ENCODE results near the gene RNF114. TPM values are rescaled to one million over a fixed set of nuclear protein-coding genes. Genes with fewer than 3 reads are reported as not detected.
"Not testable (repeated sequence)": the region's sequence is repeated elsewhere in the genome, so short reads cannot be mapped to it uniquely, and the experiment has no call there.

RNF114 gene
- total RNA-seq, 3 donors from 2014 or later = 81.3 to 89.0 (median 88.2) TPM

- ATAC-seq = peak; percentile 31
- intact Hi-C loops (cut with DNase I, micrococcal nuclease) = no loop called here
- H3K4me1 ChIP-seq (ENCODE audit: low read depth) = no peaks in the 10 kb centered on the region
Observed at GRCh38 chr20:49990271-49990720, 54.1 kb downstream of the RNF114 start.

GRCh38 chr20:49993301-49993751, 57.1 kb downstream of the RNF114 start:
- no peak for DNase-seq
- intact Hi-C loops (cut with DNase I, micrococcal nuclease) = no loop called here
- no peak overlapping the region for H3K4me3 ChIP-seq
- H3K4me1 ChIP-seq (ENCODE audit: low read depth) = no peaks in the 10 kb centered on the region
- TF ChIP-seq CTCF (IDR thresholded peaks at IDR 0.05) = no peak
- ATAC-seq = no peak
- H3K9me3 ChIP-seq = no peaks in the 10 kb centered on the region
- H3K36me3 ChIP-seq (ENCODE audit: low read depth) = no peaks in the 10 kb centered on the region

More at GRCh38 chr20:49990271-49990720, 54.1 kb downstream of the RNF114 start:
- no peak for TF ChIP-seq CTCF (IDR thresholded peaks at IDR 0.05)
- DNase-seq = no peak
- H3K9me3 ChIP-seq = no peaks in the 10 kb centered on the region
- H3K4me3 ChIP-seq = no peak overlapping the region
- H3K36me3 ChIP-seq (ENCODE audit: low read depth) = no peaks in the 10 kb centered on the region

GRCh38 chr20:49995586-49995985, 59.4 kb downstream of the RNF114 start:
- intact Hi-C loops (cut with DNase I, micrococcal nuclease) = no loop called here
- DNase-seq = no peak
- ATAC-seq = no peak

GRCh38 chr20:49998478-49999188, 62.4 kb downstream of the RNF114 start:
- H3K4me3 ChIP-seq; ATAC-seq; DNase-seq; H3K36me3 ChIP-seq (ENCODE audit: low read depth); intact Hi-C loops (cut with DNase I, micrococcal nuclease); H3K4me1 ChIP-seq (ENCODE audit: low read depth); H3K9me3 ChIP-seq: not testable (repeated sequence)

More at GRCh38 chr20:49995586-49995985, 59.4 kb downstream of the RNF114 start:
- H3K4me3 ChIP-seq = no peak overlapping the region
- no peaks in the 10 kb centered on the region for H3K36me3 ChIP-seq (ENCODE audit: low read depth)
- no peak for TF ChIP-seq CTCF (IDR thresholded peaks at IDR 0.05)
- H3K4me1 ChIP-seq (ENCODE audit: low read depth) = no peaks in the 10 kb centered on the region
- H3K9me3 ChIP-seq = no peaks in the 10 kb centered on the region

GRCh38 chr20:49999329-49999728, 63.1 kb downstream of the RNF114 start:
- H3K4me1 ChIP-seq (ENCODE audit: low read depth) = no peaks in the 10 kb centered on the region
- no peaks in the 10 kb centered on the region for H3K36me3 ChIP-seq (ENCODE audit: low read depth)
- no peak for ATAC-seq
- H3K4me3 ChIP-seq = no peak overlapping the region
- TF ChIP-seq CTCF (IDR thresholded peaks at IDR 0.05) = no peak
- no peak for DNase-seq
- H3K9me3 ChIP-seq = no peaks in the 10 kb centered on the region
- intact Hi-C loops (cut with DNase I, micrococcal nuclease) = no loop called here

GRCh38 chr20:50000548-50001222, 64.5 kb downstream of the RNF114 start:
- DNase-seq; H3K4me1 ChIP-seq (ENCODE audit: low read depth); intact Hi-C loops (cut with DNase I, micrococcal nuclease); H3K36me3 ChIP-seq (ENCODE audit: low read depth); ATAC-seq; H3K4me3 ChIP-seq; H3K9me3 ChIP-seq: not testable (repeated sequence)
